A673 (cell line): ENCODE measurements around the gene MXRA7. TPM values are rescaled to one million over a fixed set of nuclear protein-coding genes. Genes with fewer than 3 reads are reported as not detected.
A peak's percentile ranks its signal among the peaks of the same experiment; 100 is the strongest.

Source experiments
- BruUV-seq: library from RNA; stranded (reverse); fragments of 400-500 nt; replicated peaks from 2 replicates; lab custom pipeline; 2021; lab: Mats Ljungman, UMichigan
- CTCF ChIA-PET: fragments of 300-600 bp; sonication (Branson Sonifier 250); formaldehyde crosslinking; loops from one replicate; lab custom pipeline; 2022; ENCODE audit warnings: antibody characterized with exemption; lab: Charles Lee
- POLR2A ChIA-PET: fragments of 300-600 bp; sonication (Branson Sonifier 250); formaldehyde crosslinking; loops from one replicate; lab custom pipeline; 2022; ENCODE audit warnings: antibody characterized with exemption; ENCODE audit not compliant: low non-redundant PET; lab: Charles Lee
- DNase-seq: peaks from one replicate; pipeline ENCODE4 v3.0.0-alpha.2; 2015; ENCODE audit warnings: low spot score
- H3K27ac ChIP-seq: fragments of 200-600 bp; sonication (generic); 2 replicates; pipeline ENCODE4 v1.5.1; 2016; ENCODE audit warnings: mixed run types, low read depth, mild to moderate bottlenecking, mixed read lengths, antibody characterized with exemption, low read length; ENCODE audit not compliant: poor library complexity, severe bottlenecking
- H3K27me3 ChIP-seq: fragments of 200-600 bp; sonication (generic); replicated peaks from 2 replicates; pipeline ENCODE4 v1.6.1; 2017; ENCODE audit warnings: mixed run types, low read depth, mild to moderate bottlenecking, mixed read lengths, antibody characterized with exemption, low read length; ENCODE audit not compliant: insufficient read depth, poor library complexity
- H3K36me3 ChIP-seq: fragments of 200-600 bp; sonication (generic); 2 replicates; pipeline ENCODE4 v1.6.1; 2016; ENCODE audit warnings: mixed run types, mild to moderate bottlenecking, mixed read lengths, antibody characterized with exemption, low read length; ENCODE audit not compliant: insufficient read depth, poor library complexity, severe bottlenecking
- H3K4me1 ChIP-seq: fragments of 200-600 bp; sonication (generic); 2 replicates; pipeline ENCODE4 v1.6.1; 2017; ENCODE audit warnings: mixed run types, mild to moderate bottlenecking, mixed read lengths, antibody characterized with exemption, low read length; ENCODE audit not compliant: insufficient read depth, poor library complexity, severe bottlenecking
- H3K4me3 ChIP-seq: fragments of 200-600 bp; sonication (generic); 2 replicates; pipeline ENCODE4 v1.5.1; 2016; ENCODE audit warnings: low read depth, mixed run types, mild to moderate bottlenecking, mixed read lengths, low read length; ENCODE audit not compliant: poor library complexity, severe bottlenecking
- H3K9me3 ChIP-seq: fragments of 200-600 bp; sonication (generic); 2 replicates; pipeline ENCODE4 v1.6.1; 2016; ENCODE audit warnings: mixed run types, low read depth, mild to moderate bottlenecking, mixed read lengths, antibody characterized with exemption, low read length; ENCODE audit not compliant: poor library complexity, severe bottlenecking
- EZH2 ChIP-seq: fragments of 200-600 bp; sonication (generic); IDR thresholded peaks from 2 replicates; pipeline ENCODE4 v1.6.1; 2017; ENCODE audit warnings: borderline replicate concordance, low read depth, mild to moderate bottlenecking, mixed read lengths, antibody characterized with exemption, low read length; ENCODE audit not compliant: poor library complexity, severe bottlenecking
- intact Hi-C: fragments of 100-400 bp; cut with micrococcal nuclease; formaldehyde crosslinking; loops from one replicate; pipeline ENCODE4 v1.10.0; 2022; ENCODE audit not compliant: unreplicated experiment
- total RNA-seq: library from RNA; stranded (reverse); gene quantifications from 2 replicates; pipeline ENCODE4 v1.2.3, GENCODE V29; 2021
- TF ChIP-seq, protein P1 (sequence below): fragments of 300-800, 200-600 bp; sonication (generic); conservative IDR thresholded peaks from 2 replicates; pipeline ENCODE4 v1.5.1; 2017; ENCODE audit warnings: low read depth, mild to moderate bottlenecking, antibody characterized with exemption, low read length, moderate library complexity, mixed read lengths

MXRA7 gene
- total RNA-seq, 1 experiment from 2014 or later = 61.5 TPM

DNA sequence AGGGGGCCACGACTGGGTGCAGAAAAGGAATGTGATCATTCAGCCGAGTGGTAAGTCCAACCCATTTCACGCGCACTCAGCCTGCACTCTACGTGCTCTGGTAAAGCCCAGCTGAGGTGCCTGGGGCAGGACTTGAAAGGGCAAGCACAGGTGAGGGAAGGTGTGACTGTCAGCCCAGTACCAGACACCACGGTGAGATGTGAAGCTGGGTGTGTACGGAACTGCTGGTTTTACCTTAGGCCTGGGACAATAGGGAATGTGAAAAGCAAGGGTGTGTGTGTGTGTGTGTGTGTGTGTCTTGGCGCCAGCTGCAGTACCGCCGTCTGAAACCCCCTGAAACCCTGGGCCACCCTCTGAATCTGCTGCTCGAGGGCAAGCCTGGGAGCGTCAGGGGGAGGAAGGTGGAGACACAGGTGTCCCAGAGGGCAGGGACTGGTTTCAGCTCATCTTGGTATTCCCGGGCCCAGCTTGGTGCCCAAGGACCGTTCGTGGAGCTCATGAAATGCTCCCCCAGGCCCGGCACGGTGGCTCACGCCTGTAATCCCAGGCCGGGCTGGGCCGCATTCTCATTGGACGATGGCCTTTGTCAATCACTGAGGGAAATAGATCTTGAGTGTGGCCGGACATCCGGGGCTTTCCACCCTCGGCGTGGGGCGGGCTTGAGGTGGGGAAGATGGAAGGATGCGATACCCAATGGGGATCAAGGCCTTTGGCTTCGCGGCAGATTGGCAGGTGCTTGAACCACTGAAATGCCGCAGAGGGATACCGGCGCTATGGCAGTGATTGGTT is 39.4 kb downstream of the MXRA7 start:
- DNase-seq = peak; percentile 100
- peaks cover 16% of the 10 kb centered on the region for H3K4me1 ChIP-seq
- H3K4me3 ChIP-seq = peak overlapping the region; percentile 66
- no peaks in the 10 kb centered on the region for H3K9me3 ChIP-seq
- CTCF ChIA-PET = interaction anchor here (1.6 kb wide), 1 partner anchor 10 kb away, joined by 6 read pairs; no protein-coding TSS in a partner anchor
- BruUV-seq = no TSS peak
- POLR2A ChIA-PET = interaction anchor here (0.5 to 0.7 kb wide), 2 partner anchors 30 to 55 kb away, joined by 3 read pairs; partner anchors contain the start of genes JMJD6 and METTL23
- no peaks in the 10 kb centered on the region for H3K36me3 ChIP-seq
- intact Hi-C loops = loop anchor here (5.0 kb wide), 1 partner anchor 114 kb away; no protein-coding TSS in a partner anchor
- peak overlapping the region; percentile 64 for H3K27ac ChIP-seq
- no peaks in the 10 kb centered on the region for H3K27me3 ChIP-seq
- TF ChIP-seq, protein P1, sequence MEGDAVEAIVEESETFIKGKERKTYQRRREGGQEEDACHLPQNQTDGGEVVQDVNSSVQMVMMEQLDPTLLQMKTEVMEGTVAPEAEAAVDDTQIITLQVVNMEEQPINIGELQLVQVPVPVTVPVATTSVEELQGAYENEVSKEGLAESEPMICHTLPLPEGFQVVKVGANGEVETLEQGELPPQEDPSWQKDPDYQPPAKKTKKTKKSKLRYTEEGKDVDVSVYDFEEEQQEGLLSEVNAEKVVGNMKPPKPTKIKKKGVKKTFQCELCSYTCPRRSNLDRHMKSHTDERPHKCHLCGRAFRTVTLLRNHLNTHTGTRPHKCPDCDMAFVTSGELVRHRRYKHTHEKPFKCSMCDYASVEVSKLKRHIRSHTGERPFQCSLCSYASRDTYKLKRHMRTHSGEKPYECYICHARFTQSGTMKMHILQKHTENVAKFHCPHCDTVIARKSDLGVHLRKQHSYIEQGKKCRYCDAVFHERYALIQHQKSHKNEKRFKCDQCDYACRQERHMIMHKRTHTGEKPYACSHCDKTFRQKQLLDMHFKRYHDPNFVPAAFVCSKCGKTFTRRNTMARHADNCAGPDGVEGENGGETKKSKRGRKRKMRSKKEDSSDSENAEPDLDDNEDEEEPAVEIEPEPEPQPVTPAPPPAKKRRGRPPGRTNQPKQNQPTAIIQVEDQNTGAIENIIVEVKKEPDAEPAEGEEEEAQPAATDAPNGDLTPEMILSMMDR = no peak
- TF ChIP-seq EZH2 = no peak

DNA sequence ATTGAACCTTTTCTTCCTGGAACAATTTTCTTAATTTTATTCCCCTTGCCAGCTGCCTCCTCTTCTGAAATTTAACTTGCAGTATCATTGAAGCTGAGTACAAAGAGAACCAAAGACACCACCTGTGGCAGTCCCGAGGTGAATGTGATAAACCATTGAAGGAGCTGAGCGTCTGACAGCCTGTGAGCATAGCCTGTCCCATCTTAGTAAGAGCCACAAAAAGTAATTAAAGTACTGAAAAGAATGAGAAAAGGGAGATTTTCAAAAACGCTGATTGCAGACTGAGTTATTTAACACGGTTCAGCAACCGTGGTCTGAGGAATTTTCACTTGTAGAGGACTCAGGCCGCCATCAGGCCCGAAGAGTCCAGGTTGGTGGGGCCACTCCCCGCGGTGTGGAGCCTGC is 40.0 kb downstream of the MXRA7 start:
- no peaks in the 10 kb centered on the region for H3K9me3 ChIP-seq
- no peaks in the 10 kb centered on the region for H3K27me3 ChIP-seq
- H3K27ac ChIP-seq = peak overlapping the region; percentile 64
- CTCF ChIA-PET = interaction anchor here (0.6 to 1.6 kb wide), 2 partner anchors 11 kb away, joined by 3 to 6 read pairs; no protein-coding TSS in a partner anchor
- H3K36me3 ChIP-seq = no peaks in the 10 kb centered on the region
- peaks cover 16% of the 10 kb centered on the region for H3K4me1 ChIP-seq
- no peak for TF ChIP-seq EZH2
- TF ChIP-seq, protein P1 = no peak
- H3K4me3 ChIP-seq = no peak overlapping the region
- intact Hi-C loops = loop anchor here (5.0 kb wide), 1 partner anchor 113 kb away; no protein-coding TSS in a partner anchor
- DNase-seq = no peak
- POLR2A ChIA-PET = interaction anchor here (0.5 kb wide), 1 partner anchor 56 kb away, joined by 3 read pairs; the partner anchor contains the start of genes JMJD6 and METTL23
- BruUV-seq = no TSS peak

GRCh38 chr17:76670020-76670717 is 40.6 kb downstream of the MXRA7 start:
- Histone ChIP-seq H3K9me3 (no peaks in the 10 kb centered on the region), H3K27ac (no peak overlapping the region), H3K4me3 (no peak overlapping the region), H3K36me3 (no peaks in the 10 kb centered on the region), H3K27me3 (no peaks in the 10 kb centered on the region), H3K4me1 (peaks cover 16% of the 10 kb centered on the region)
- TF ChIP-seq, protein P1 = no peak
- TF ChIP-seq EZH2 = no peak
- ChIA-PET CTCF (interaction anchor here (0.6 kb wide), 2 partner anchors 11 to 27 kb away, joined by 3 read pairs; no protein-coding TSS in a partner anchor), POLR2A (no interaction called here)
- no peak for DNase-seq
- intact Hi-C loops = loop anchor here (5.0 kb wide), 1 partner anchor 113 kb away; no protein-coding TSS in a partner anchor
- BruUV-seq = no TSS peak
